Bone marrow (tissue), 2 donors: ENCODE measurements around the gene ISG15.
"Not testable (repeated sequence)": the region's sequence is repeated elsewhere in the genome, so short reads cannot be mapped to it uniquely, and the experiment has no call there.

Experiments used
- DNase-seq, 2 donors: peaks; one replicate each; lab custom pipeline; 2025; lab: John Stamatoyannopoulos, UW

ISG15 gene

DNA sequence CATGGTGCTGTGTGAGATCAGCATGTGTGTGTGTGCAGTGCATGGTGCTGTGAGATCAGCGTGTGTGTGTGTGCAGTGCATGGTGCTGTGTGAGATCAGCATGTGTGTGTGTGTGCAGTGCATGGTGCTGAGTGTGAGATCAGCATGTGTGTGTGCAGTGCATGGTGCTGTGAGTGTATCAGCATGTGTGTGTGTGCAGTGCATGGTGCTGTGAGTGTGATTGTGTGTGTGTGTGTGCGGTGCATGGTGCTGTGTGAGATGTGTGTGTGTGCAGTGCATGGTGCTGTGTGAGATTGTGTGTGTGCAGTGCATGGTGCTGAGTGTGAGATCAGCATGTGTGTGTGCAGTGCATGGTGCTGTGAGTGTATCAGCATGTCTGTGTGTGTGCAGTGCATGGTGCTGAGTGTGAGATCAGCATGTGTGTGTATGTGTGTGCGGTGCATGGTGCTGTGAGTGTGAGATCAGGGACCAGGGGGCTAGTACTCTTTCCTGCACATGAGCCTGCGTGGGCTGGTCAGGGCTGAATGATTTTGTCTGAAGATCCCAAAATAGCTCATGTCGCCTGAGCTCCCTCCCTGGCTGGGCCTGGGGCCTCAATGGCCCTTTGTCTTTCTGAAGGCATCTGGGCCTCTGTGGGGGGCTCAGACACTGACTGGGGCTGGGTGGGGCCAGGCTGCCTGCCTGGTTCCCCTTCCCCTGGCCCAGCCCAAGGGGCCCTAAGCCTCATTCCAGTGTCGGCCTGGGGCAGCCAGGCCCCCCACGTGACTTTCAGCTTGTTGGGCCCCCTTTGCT, 17.8 kb downstream of the ISG15 start:
- DNase-seq = not testable (repeated sequence)

DNA sequence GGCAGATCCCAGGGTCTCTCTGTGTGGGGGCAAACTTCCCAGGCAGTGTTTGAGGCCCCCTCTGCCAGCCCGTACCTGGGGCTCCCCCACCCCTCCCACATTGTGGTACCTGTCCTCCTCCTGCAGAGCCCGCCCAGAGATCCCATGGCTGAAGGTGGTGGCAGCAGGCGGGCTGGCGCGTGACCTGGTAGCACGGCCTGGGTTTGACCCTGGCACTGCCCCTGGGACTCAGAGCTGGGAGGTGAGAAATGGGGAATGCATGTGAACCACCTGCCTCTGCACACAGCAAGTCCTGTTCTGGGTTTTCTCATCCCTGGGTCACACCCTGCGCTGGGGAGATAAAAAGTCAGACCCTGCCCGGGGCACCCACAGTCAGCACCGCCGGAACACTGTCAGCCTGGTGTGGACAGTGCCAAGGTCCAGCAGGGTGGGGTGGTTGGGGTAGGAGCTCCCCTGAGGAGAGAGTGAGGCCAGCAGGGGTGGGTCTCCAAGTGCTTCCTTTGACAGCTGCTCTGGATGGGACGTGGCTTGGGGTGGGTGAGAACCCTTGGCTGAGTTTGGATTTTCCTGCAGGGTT, 18.4 kb downstream of the ISG15 start:
- DNase-seq = no peak

DNA sequence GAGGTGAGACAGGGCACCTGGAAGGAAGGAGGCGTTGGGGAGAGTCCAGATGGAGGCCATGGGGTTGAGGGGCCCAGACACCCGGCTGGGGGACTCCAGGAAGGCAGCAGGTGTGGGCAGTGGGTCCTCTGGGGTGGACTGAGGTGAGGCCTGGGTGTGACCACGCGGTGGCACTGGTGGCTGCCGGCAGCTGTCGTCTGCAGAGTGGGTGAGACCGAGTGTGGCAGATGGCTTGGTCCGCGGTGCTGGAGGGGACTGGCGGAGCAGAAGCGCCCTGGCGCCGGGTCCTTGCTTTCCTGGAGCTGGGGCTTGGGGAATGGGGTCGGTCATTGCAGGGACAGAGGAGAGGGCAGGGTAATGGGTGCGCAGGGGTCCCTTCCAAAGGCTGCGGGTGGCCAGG, 19.1 kb downstream of the ISG15 start:
- no peak for DNase-seq

- DNase-seq = peak; percentile 41 to 66
Measured at GRCh38 chr1:1033009-1033587, 19.8 kb downstream of the ISG15 start.

DNA sequence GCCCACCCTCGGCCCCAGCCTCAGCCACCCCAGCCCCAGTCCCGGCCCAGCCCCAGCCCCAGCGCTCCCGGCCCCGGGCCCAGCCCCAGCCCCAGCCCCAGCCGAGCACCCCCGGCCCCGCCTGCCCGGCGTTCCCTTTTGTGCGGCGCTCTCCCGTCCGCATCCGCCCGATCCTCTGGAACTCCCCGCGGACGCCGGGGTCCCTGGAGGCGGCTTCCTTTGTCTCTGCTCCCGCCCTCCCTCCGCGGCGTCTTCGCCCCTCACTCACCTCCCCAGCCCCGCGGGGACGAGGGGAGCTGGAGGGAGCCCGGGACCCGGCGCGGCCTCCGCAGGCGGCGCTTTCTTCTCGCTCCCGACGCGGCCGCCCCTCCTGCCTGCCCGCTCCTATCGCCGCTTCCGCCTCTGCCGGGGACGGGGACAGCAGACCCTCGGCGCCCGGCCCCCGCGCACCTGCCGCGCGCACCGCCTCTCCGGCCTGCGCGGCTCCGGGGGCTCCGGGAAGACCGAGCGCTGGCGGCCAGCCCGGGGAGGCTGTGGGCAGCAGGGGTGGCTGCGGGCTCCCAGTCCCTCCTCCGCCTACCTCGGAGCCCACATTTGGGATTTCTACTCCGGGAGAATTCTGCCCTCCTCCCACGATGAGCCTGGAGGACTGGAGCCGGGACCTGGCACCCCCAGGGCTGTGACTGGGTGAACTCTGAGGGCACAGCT, 20.6 kb downstream of the ISG15 start:
- no peak for DNase-seq

GRCh38 chr1:1034439-1034781, 21.1 kb downstream of the ISG15 start:
- DNase-seq = no peak

DNA sequence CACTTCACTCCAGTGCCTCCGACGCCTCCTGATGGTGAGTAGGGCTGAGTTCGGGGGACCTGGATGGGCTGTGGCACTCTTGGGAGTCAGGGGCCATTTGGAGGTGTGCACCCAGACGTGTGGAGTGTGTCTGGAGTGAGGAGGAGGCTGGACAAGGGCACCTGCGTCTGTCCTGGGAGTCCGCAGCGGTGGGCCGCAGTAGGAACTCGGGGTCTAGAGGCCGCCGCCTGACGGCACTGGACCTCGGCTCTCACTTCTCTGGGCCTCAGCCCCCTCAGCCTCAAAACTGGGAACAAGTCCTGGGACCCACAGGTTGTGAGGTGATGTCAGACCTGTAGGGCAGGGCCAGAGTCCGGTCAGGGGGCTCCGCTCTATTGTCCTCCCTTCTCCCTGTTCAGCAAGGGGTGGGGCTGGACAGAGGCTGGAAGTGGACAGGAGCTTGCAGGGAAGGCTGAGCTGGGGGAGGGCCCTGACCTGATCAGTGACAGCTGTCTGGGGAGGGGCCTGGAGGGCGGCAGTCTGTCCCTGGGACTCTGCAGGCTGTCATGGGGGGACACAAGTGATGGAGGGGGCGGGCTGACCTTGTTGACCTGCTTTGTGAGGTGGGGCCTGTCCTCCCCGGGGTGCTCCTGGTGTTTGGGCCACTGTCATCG, 22.1 kb downstream of the ISG15 start:
- no peak for DNase-seq

- DNase-seq = no peak
Measured at GRCh38 chr1:1037366-1038327, 24.4 kb downstream of the ISG15 start.

DNA sequence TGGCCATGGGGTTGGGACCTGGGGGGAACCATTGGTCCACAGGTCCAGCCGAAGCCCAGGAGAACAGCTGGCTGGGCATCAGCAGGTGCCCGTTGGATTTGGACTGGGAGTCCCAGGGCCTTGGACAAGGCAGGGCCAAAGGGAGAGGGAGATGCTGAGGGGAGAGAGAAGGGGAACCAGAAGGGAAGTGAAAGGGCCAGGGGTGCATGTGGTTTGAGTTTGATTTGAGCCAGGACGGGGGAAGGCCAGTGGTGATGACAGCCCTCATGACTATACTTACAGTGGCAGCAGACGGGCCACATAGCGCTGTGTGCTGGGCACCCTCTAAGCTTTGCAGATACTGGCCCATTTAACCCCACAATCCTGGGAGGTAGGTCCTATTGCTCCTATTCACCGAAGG, 25.4 kb downstream of the ISG15 start:
- no peak for DNase-seq

GRCh38 chr1:1039145-1039910, 26.0 kb downstream of the ISG15 start:
- DNase-seq = no peak

- DNase-seq = peak in 1 of 2 donors; percentile 39
Measured at GRCh38 chr1:1040004-1040991, 27.0 kb downstream of the ISG15 start.

DNA sequence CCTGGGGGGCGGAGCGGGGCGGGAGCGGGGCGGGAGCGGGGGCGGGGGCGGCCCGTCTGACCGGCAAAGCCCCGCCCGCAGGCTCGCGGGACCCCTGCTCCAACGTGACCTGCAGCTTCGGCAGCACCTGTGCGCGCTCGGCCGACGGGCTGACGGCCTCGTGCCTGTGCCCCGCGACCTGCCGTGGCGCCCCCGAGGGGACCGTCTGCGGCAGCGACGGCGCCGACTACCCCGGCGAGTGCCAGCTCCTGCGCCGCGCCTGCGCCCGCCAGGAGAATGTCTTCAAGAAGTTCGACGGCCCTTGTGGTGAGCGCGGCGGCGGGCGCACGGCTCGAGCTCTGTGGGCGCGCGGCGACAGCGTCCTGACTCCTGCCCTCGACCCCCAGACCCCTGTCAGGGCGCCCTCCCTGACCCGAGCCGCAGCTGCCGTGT, 27.8 kb downstream of the ISG15 start:
- DNase-seq = no peak

- DNase-seq = no peak
Measured at GRCh38 chr1:1041873-1042272, 28.6 kb downstream of the ISG15 start.

- DNase-seq = no peak
Measured at GRCh38 chr1:1042835-1043234, 29.5 kb downstream of the ISG15 start.

DNA sequence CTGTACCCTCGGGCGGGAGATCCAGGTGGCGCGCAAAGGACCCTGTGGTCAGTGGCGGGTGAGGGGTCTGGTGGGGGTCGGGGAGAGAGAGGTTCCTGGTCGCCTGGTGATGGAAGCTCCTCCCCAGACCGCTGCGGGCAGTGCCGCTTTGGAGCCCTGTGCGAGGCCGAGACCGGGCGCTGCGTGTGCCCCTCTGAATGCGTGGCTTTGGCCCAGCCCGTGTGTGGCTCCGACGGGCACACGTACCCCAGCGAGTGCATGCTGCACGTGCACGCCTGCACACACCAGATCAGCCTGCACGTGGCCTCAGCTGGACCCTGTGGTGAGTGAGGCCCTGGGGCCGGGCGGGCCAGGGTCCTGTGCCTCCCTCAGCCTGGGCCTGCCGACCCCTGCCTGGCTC, 30.1 kb downstream of the ISG15 start:
- no peak for DNase-seq

- DNase-seq = no peak
Measured at GRCh38 chr1:1043921-1044320, 30.6 kb downstream of the ISG15 start.

GRCh38 chr1:1044455-1045078, 31.3 kb downstream of the ISG15 start:
- DNase-seq = no peak

- DNase-seq = no peak
Measured at GRCh38 chr1:1045129-1045528, 31.8 kb downstream of the ISG15 start.

DNA sequence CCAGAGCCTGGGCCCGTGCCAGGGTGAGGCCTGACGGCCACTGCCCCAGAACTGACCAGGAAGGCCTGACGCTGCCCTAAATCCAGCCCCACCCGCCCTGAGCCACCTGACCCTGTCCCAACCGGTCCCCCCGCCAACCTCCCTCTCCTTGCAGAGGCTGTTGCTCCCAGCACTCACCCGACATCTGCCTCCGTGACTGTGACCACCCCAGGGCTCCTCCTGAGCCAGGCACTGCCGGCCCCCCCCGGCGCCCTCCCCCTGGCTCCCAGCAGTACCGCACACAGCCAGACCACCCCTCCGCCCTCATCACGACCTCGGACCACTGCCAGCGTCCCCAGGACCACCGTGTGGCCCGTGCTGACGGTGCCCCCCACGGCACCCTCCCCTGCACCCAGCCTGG, 32.9 kb downstream of the ISG15 start:
- no peak for DNase-seq
